GM12891 (cell line): ENCODE results near the gene DDX39A.

Experiments used
- DNase-seq: peaks from one replicate; pipeline ENCODE4 v3.0.0; 2011; ENCODE audit warnings: low spot score; ENCODE audit not compliant: insufficient read length
- FAIRE-seq: peaks from 2 replicates; lab custom pipeline; 2011; peaks lifted over from hg19 to GRCh38; lab: Jason Lieb, UNC
- PAX5 ChIP-seq: IDR thresholded peaks from 2 replicates; pipeline ENCODE4 v1.6.1; 2011; ENCODE audit warnings: low read length, moderate library complexity, mild to moderate bottlenecking; ENCODE audit not compliant: insufficient read depth, severe bottlenecking
- POLR2A ChIP-seq: IDR thresholded peaks from 2 replicates; pipeline ENCODE4 v1.6.1; 2011; ENCODE audit warnings: low read depth, low read length, control low read depth
- POLR2AphosphoS5 ChIP-seq: IDR thresholded peaks from 2 replicates; pipeline ENCODE4 v1.6.1; 2011; ENCODE audit warnings: low read depth, low read length, control low read depth
- POU2F2 ChIP-seq: IDR thresholded peaks from 2 replicates; pipeline ENCODE4 v1.6.1; 2011; ENCODE audit warnings: low read depth, mild to moderate bottlenecking, control low read depth, low read length, moderate library complexity
- SPI1 ChIP-seq: IDR thresholded peaks from 2 replicates; pipeline ENCODE4 v1.6.1; 2011; ENCODE audit warnings: low read depth, low read length, control low read depth
- TAF1 ChIP-seq: IDR thresholded peaks from 2 replicates; pipeline ENCODE4 v1.6.1; 2011; ENCODE audit warnings: low read depth, low read length, control low read depth

DDX39A gene

GRCh38 chr19:14418856-14419105, 360 bp downstream of the DDX39A start:
- TF ChIP-seq PAX5 (no peak), POLR2AphosphoS5 (no peak), POLR2A (no peak), TAF1 (no peak), POU2F2 (no peak)
- DNase-seq (no peak), FAIRE-seq (no peak)

GRCh38 chr19:14416817-14417231, 2.3 kb downstream of the DDX39A start:
- no peak for DNase-seq
- peak; percentile 13 for FAIRE-seq
- TF ChIP-seq SPI1 (no peak), POLR2A (no peak), PAX5 (no peak), POLR2AphosphoS5 (no peak), POU2F2 (no peak), TAF1 (no peak)

- FAIRE-seq (no peak), DNase-seq (no peak)
- TF ChIP-seq TAF1 = no peak
- TF ChIP-seq POU2F2 = no peak
- TF ChIP-seq PAX5 = no peak
- no peak for TF ChIP-seq POLR2AphosphoS5
- no peak for TF ChIP-seq SPI1
- TF ChIP-seq POLR2A = no peak
These were observed 4.0 kb downstream of the DDX39A start for GRCh38 chr19:14414926-14415690.

- DNase-seq = no peak
- no peak for FAIRE-seq
- TF ChIP-seq POLR2AphosphoS5 = peak; percentile 28; the same call in 1 of the 2 replicates
- TF ChIP-seq SPI1 = no peak
These were observed 5.4 kb downstream of the DDX39A start for GRCh38 chr19:14413693-14414181.

- FAIRE-seq = peak; percentile 31
- TF ChIP-seq POU2F2 (no peak), SPI1 (no peak), TAF1 (no peak), PAX5 (no peak), POLR2AphosphoS5 (no peak), POLR2A (no peak)
- no peak for DNase-seq
These were observed 6.0 kb downstream of the DDX39A start for GRCh38 chr19:14412996-14413692.

- no peak for DNase-seq
- FAIRE-seq = no peak
- no peak for TF ChIP-seq TAF1
- no peak for TF ChIP-seq POLR2A
- no peak for TF ChIP-seq SPI1
- TF ChIP-seq POLR2AphosphoS5 = no peak
- no peak for TF ChIP-seq PAX5
- no peak for TF ChIP-seq POU2F2
These were observed 6.7 kb downstream of the DDX39A start for GRCh38 chr19:14412324-14412995.

GRCh38 chr19:14411938-14412245, 7.2 kb downstream of the DDX39A start:
- DNase-seq = no peak
- TF ChIP-seq TAF1 (no peak), POU2F2 (no peak), SPI1 (no peak), POLR2A (no peak), PAX5 (no peak), POLR2AphosphoS5 (no peak; the same call in 1 of the 2 replicates)
- FAIRE-seq = no peak

GRCh38 chr19:14411161-14411937, 7.8 kb downstream of the DDX39A start:
- FAIRE-seq = no peak
- TF ChIP-seq PAX5 (no peak), TAF1 (no peak), POLR2AphosphoS5 (peak; percentile 48; the same call in 1 of the 2 replicates), POLR2A (no peak), POU2F2 (no peak), SPI1 (no peak)

More at GRCh38 chr19:14411161-14411937, 7.8 kb downstream of the DDX39A start:
- no peak for DNase-seq
